Stomach (tissue), 4 donors: ENCODE data around the gene PFKP.

Experiments used
- POLR2A ChIP-seq, 4 donors: fragments of 450-650 bp; IDR thresholded peaks; one replicate each; pipeline ENCODE4 v1.6.1; 2016; ENCODE audit warnings: antibody characterized with exemption in 4 of 4, control low read depth in 2 of 4, mild to moderate bottlenecking in 1 of 4, moderate library complexity in 1 of 4
- TF ChIP-seq, protein P1 (sequence below), 7 experiments: fragments of 450-650 bp in 4 of 7; fragments of 200-600 bp in 3 of 7; sonication (generic) in 3 of 7; IDR thresholded peaks; one replicate each; pipeline ENCODE4 v1.5.1; 2016 to 2019; ENCODE audit warnings: antibody characterized with exemption in 7 of 7, control low read depth in 2 of 7, mild to moderate bottlenecking in 1 of 7

DNA sequence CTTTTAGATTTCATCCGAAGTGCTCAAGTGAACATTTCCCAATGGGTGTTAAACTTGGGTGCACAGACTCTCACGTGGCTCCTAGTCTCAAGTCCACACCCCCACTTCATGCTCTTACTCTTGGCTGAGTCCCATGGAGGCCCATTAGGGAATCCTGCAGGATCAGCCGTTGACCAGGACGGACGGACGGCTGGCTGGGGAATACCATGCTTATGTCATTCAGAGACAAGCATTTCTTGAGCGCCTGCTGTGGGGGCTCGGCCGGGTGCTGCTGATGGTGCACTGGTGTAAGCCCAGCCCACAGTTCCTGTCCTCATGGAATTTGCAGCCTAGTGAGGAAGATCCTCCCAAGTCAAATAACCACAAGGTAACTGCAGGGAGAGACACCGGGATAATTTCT, 60.6 kb downstream of the PFKP start:
- TF ChIP-seq POLR2A (IDR thresholded peaks at IDR 0.05) = no peak
- TF ChIP-seq, protein P1, sequence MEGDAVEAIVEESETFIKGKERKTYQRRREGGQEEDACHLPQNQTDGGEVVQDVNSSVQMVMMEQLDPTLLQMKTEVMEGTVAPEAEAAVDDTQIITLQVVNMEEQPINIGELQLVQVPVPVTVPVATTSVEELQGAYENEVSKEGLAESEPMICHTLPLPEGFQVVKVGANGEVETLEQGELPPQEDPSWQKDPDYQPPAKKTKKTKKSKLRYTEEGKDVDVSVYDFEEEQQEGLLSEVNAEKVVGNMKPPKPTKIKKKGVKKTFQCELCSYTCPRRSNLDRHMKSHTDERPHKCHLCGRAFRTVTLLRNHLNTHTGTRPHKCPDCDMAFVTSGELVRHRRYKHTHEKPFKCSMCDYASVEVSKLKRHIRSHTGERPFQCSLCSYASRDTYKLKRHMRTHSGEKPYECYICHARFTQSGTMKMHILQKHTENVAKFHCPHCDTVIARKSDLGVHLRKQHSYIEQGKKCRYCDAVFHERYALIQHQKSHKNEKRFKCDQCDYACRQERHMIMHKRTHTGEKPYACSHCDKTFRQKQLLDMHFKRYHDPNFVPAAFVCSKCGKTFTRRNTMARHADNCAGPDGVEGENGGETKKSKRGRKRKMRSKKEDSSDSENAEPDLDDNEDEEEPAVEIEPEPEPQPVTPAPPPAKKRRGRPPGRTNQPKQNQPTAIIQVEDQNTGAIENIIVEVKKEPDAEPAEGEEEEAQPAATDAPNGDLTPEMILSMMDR (IDR thresholded peaks at IDR 0.05) = no peak
